ENCODE results near the gene ATP4B. TPM values are rescaled to one million over a fixed set of nuclear protein-coding genes. Genes with fewer than 3 reads are reported as not detected.

Gene ATP4B
- not detected for total RNA-seq

DNA sequence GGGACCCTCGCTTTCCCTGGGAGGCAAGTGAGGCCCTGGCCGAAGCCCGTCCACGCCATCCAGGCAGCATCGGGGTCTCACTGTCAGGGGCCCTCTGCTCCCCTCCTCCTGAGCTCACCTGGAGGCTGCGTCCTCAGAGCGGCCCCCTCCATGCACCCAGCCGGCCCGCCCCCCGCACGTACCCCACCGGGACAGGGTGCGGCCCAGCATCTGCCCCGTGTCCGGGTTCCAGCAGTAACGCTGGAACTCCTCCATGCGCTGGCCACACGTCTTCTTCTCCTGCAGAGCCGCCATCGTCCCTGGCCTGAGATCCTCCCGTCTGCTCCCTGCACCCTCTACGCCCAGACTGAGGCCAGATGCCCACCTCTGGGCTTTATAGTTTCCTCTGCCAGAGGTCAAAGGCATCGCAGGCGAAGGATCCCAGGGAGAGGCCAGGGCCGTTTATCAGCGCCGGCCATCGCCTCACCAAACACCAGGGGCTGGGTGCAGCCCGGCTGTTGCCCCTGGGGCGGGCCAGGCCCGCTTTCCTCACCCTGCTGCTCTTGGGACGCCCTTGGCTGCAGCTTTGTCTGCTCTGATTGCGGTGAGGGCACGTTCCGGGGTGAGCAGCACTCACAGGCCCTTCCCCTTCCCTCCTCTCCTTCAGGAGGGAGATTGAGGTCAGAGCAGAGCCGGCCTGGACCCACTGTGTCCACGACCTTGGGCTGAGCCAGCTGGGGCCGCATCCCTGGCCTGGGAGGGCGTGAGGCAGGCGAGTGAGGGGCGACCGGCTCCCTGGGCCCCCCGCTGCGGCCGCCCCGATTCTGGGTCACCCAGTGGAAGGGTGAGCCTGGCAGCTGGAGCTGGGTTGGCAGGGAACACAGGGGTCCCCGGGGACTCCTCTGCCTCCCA, at the start of gene ATP4B:
Gene ATP4B (minus strand): TSS at position 348 of the 891 bp plus-strand sequence. CDS start 54 bp downstream, at position 294.
- no peaks in the 10 kb centered on the region for H3K36me3 Mint-ChIP-seq (ENCODE audit: low read depth)
- ChIA-PET CTCF (no interaction called here), POLR2A (no interaction called here)
- H3K27me3 Mint-ChIP-seq, result peaks cover 15% of the 10 kb centered on the region
- H3K27ac Mint-ChIP-seq, result no peak within 1 kb of the TSS
- H3K9me3 Mint-ChIP-seq, result peaks cover 12% of the 10 kb centered on the region
- H3K4me1 Mint-ChIP-seq, result no peaks in the 10 kb centered on the region
- no peak within 1 kb of the TSS for H3K4me3 Mint-ChIP-seq
- no peak for DNase-seq

DNA sequence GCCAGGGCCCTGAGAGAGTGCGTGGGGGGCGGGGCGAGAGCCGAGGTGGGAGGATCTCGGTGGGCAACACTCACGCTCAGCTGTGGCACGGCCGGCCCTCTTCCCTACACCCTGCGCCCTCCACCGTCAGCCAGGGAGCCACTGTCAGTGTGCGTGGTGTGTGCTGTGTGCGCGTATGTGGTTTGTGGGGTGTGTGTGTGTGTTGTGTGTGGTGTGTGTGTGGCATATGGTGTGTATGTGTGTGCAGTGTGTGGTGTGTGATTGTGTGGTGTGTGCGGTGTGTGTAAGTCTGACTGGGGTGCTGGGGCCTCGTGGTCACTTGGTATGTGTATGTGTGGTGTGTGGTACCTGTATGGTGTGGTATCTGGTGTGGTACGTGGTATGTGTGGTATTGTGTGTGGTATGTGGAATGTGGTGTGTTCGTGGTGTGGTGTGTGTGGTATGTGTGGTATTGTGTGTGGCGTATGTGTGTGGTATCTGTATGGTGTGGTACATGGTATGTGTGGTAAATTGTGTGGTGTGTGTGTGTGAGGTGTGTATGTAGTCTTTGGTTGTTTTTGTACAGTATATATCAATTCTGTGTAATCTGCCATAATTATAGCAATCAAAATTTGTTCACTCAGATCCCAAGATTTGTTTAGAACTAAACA, 14.1 kb upstream of the ATP4B start:
- POLR2A ChIA-PET, result no interaction called here
- Mint-ChIP-seq H3K4me3 (peak overlapping the region; percentile 3), H3K27ac (peak overlapping the region; percentile 4), H3K4me1 (peaks cover 2% of the 10 kb centered on the region), H3K36me3 (ENCODE audit: low read depth) (peaks cover 3% of the 10 kb centered on the region), H3K9me3 (peaks cover 5% of the 10 kb centered on the region), H3K27me3 (no peaks in the 10 kb centered on the region)
- DNase-seq, result no peak
- CTCF ChIA-PET, result no interaction called here

DNA sequence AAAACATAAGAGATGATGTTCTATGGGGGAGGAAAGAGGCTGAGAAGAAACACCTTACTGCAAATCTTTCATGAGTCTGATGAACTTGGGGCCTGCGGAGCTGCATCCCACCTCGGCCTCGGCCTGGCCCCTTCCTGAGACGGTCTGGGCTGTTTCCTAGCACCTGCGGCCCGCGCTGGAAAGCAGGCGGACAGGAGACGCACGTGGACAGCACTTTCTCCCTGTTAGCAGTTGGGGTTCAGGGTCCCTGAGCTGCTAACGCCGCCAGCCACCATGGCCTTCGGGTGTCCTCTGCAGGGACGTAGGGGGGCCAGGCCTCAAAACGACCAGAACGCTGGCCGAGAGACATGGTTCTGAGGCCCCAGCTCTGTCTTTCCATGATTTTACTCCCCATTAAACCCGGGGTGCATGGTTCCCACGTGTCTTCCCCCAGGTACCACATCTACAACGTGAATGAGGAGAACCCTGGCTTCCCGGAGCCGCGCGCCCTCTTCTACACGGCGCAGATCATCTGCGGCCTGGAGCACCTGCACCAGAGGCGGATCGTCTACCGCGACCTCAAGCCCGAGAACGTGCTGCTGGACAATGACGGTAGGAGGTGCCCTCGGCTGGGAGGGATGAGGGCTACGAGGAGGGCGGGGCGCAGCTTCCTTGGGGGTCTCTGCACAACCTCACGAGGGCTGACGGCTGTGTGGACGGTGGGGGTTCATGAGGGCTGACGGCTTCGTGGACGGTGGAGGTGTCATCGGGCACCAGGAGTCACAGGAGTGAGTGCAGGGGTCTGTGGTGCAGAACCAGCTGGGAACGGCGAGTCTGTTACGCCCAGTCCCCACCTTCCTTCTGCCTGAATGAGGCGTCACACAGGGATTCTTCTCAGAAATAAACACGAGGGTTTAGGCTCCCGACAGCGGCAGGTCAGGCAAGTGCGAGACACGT, 13.3 kb upstream of the ATP4B start:
- CTCF ChIA-PET, result no interaction called here
- Mint-ChIP-seq H3K36me3 (ENCODE audit: low read depth) (peaks cover 3% of the 10 kb centered on the region), H3K4me1 (peaks cover 2% of the 10 kb centered on the region), H3K27me3 (no peaks in the 10 kb centered on the region), H3K9me3 (peaks cover 5% of the 10 kb centered on the region), H3K4me3 (no peak overlapping the region), H3K27ac (no peak overlapping the region)
- DNase-seq, result no peak
- POLR2A ChIA-PET, result no interaction called here

DNA sequence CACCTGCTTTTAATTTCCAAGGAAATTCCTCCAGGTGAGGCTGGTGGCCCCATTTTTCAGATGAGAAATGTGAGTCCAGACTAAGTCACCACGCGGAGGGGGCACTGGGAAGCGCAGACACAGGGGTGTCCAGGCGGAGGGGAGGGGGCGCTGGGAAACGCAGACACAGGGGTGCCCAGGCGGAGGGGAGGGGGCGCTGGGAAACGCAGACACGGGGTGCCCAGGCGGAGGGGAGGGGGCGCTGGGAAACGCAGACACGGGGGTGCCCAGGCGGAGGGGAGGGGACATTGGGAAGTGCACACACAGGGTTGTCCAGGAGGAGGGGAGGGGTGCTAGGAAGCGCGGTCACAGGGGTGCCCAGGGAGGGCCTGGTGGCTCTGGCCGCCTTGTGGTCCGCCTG, 12.5 kb upstream of the ATP4B start:
- ChIA-PET CTCF (no interaction called here), POLR2A (no interaction called here)
- H3K27me3 Mint-ChIP-seq, result no peaks in the 10 kb centered on the region
- no peak overlapping the region for H3K4me3 Mint-ChIP-seq
- H3K9me3 Mint-ChIP-seq, result peaks cover 5% of the 10 kb centered on the region
- H3K36me3 Mint-ChIP-seq (ENCODE audit: low read depth), result peaks cover 3% of the 10 kb centered on the region
- H3K4me1 Mint-ChIP-seq, result peaks cover 2% of the 10 kb centered on the region
- H3K27ac Mint-ChIP-seq, result no peak overlapping the region
- DNase-seq, result no peak

DNA sequence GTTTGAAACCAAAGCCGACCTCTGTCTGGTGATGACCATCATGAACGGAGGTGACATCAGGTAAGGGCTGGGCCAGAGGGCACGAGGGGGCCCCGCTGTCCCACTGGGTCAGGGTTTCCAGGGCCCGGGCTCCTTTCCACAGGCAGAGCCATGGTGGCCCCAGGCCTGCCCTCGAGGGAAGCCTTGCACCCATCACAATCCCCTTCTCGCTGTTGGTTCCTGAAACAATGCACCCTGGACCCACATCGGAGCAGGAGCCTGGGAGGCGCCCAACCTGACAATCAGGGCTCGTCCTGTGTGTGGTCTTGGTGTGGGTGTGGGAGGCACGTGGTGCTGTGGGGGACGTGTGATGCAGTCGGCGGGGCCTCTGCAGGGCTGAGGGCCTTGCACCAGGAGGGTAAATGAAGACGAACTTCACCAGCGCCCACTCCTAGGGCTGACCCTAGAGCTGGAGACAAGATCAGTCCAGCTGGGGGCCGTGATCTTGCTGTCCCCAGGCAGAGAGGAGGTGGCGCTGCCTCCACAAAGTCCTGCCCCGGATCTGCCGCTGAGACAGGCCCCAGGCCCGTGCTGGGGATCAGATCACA, 11.8 kb upstream of the ATP4B start:
- ChIA-PET CTCF (no interaction called here), POLR2A (no interaction called here)
- Mint-ChIP-seq H3K9me3 (peaks cover 5% of the 10 kb centered on the region), H3K27me3 (no peaks in the 10 kb centered on the region), H3K4me3 (no peak overlapping the region), H3K27ac (no peak overlapping the region), H3K4me1 (peaks cover 2% of the 10 kb centered on the region), H3K36me3 (ENCODE audit: low read depth) (peaks cover 3% of the 10 kb centered on the region)
- DNase-seq, result no peak

DNA sequence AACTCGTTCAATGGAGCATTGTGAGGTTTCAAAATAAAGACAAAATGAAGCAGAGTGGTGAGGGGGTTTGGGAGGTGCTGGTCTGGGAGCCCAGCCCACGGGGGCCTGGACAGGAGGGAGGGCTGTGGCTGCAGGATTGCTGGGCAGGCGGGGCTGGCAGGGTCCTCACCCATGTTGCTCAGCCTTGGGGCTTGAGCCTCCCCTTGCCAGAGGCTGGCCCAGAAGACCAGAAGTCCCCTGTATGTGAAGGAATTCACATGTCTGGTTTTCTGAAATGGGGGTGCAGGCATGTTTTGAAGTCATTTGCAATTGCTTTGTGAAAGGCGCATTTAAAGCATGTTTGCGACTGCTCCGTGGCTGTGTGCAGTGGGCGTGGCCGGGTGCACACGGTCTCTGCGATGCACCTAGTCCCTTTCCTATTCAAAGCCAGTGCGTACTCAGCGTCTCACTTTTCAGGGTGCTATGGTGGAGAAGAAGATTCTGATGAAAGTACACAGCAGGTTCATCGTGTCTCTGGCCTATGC, 11.3 kb upstream of the ATP4B start:
- peaks cover 2% of the 10 kb centered on the region for H3K4me1 Mint-ChIP-seq

DNA sequence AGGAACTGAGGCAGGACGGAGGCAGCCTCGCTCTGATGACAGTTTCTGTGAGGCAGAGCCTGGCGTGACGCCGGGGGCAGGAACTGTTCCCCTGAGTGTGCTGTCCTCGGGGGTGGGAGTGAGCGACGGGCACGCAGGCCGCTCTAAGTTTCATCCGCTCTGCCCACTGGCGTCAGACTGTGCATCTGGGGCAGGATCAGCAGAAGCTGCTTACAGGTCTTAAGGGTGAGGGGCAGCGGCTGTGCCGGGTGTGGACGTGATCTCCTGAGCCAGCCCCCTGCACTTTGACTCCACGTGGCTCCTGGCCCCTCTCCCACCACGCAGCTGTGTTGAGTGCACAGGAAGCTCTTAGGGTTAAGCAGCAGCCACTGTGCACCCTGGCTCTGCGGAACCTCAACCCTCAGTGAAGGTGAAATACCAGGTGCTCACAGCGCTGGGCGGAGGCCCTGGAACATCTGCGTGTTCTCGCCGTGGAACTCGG, 10.5 kb upstream of the ATP4B start:
- Mint-ChIP-seq H3K27ac (no peak overlapping the region), H3K4me1 (peaks cover 2% of the 10 kb centered on the region), H3K4me3 (no peak overlapping the region), H3K36me3 (ENCODE audit: low read depth) (peaks cover 3% of the 10 kb centered on the region), H3K9me3 (peaks cover 7% of the 10 kb centered on the region), H3K27me3 (no peaks in the 10 kb centered on the region)
- DNase-seq, result no peak
- ChIA-PET CTCF (no interaction called here), POLR2A (no interaction called here)

More for the DNA sequence above, 11.3 kb upstream of the ATP4B start:
- Mint-ChIP-seq H3K27me3 (no peaks in the 10 kb centered on the region), H3K4me3 (no peak overlapping the region), H3K9me3 (peaks cover 7% of the 10 kb centered on the region), H3K36me3 (ENCODE audit: low read depth) (peaks cover 3% of the 10 kb centered on the region), H3K27ac (no peak overlapping the region)
- ChIA-PET CTCF (no interaction called here), POLR2A (no interaction called here)
- DNase-seq, result no peak

DNA sequence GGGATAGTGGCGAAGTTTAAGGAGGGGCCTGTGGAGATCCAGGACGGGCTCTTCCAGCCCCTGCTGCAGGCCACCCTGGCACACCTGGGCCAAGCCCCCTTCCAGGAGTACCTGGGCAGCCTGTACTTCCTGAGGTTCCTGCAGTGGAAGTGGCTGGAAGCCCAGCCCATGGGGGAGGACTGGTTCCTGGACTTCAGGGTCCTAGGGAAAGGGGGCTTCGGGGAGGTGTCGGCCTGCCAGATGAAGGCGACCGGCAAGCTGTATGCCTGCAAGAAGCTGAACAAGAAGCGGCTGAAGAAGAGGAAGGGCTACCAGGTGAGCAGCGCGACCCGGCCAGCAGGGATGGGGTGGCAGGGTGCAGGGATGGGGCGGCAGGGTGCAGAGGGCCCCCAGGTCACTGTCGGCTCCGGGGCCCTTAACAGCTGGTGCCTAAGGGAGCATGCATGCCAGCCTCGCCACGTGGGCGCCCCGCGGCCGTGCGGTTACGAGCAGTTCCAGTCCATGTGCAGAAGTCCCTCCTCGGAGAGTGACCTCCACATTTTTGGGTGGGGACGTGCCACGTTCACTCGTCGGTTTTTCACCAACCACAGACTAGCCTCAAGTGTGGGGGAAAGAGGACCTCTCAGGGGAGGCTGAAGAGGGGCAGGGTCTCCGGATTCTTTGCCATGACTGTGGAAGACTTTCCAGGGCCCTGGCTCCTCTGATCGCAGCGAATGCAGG, 9.9 kb upstream of the ATP4B start:
- CTCF ChIA-PET, result no interaction called here
- Mint-ChIP-seq H3K27ac (no peak overlapping the region), H3K4me1 (peaks cover 2% of the 10 kb centered on the region), H3K27me3 (no peaks in the 10 kb centered on the region), H3K9me3 (peaks cover 7% of the 10 kb centered on the region), H3K4me3 (no peak overlapping the region), H3K36me3 (ENCODE audit: low read depth) (peaks cover 3% of the 10 kb centered on the region)
- DNase-seq, result no peak
- POLR2A ChIA-PET, result no interaction called here

DNA sequence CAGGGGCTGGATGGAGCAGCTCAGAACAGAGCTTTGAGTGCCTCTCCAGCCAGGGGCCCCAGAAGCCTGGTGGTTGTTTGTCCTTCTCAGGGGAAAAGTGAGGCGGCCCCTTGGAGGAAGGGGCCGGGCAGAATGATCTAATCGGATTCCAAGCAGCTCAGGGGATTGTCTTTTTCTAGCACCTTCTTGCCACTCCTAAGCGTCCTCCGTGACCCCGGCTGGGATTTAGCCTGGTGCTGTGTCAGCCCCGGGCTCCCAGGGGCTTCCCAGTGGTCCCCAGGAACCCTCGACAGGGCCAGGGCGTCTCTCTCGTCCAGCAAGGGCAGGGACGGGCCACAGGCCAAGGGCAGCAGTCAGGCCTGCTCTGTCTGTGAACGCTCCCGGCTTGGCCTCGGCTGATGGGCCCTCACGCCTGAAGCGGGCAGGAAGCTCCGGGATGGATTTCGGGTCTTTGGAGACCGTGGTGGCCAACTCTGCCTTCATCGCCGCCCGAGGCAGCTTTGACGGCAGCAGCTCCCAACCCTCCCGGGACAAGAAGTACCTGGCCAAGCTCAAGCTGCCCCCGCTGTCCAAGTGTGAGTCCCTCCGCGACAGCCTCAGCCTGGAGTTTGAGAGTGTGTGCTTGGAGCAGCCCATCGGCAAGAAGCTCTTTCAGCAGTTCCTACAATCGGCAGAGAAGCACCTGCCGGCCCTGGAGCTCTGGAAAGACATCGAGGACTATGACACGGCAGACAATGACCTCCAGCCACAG, 9.1 kb upstream of the ATP4B start, which contains the start of gene GRK1:
Gene GRK1 (plus strand): TSS at position 269 of the 751 bp plus-strand sequence. CDS start 168 bp downstream, at position 437.
- Mint-ChIP-seq H3K27me3 (no peaks in the 10 kb centered on the region), H3K4me3 (no peak within 1 kb of the TSS), H3K4me1 (no peaks in the 10 kb centered on the region), H3K9me3 (peaks cover 4% of the 10 kb centered on the region), H3K36me3 (ENCODE audit: low read depth) (no peaks in the 10 kb centered on the region), H3K27ac (no peak within 1 kb of the TSS)
- no peak for DNase-seq
- ChIA-PET CTCF (no interaction called here), POLR2A (no interaction called here)

DNA sequence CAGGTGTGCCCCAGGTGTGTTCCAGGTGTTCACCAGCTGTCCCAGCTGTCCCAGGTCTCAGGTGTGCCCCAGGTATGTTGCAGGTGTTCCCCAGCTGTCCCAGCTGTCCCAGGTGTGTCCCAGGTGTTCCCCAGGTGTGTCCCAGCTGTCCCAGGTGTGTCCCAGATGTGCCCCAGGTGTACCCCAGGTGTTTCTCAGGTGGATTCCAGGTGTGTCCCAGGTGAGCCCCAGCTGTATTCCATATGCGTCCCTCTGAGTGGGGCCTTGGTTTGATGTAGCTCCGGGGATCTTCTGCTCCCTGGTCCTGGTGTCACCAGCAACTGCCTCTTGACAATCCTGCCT, 8.3 kb upstream of the ATP4B start:
- no peaks in the 10 kb centered on the region for H3K36me3 Mint-ChIP-seq (ENCODE audit: low read depth)
- DNase-seq, result no peak
- H3K4me3 Mint-ChIP-seq, result no peak overlapping the region
- no peaks in the 10 kb centered on the region for H3K4me1 Mint-ChIP-seq
- H3K9me3 Mint-ChIP-seq, result peaks cover 7% of the 10 kb centered on the region
- CTCF ChIA-PET, result no interaction called here
- POLR2A ChIA-PET, result no interaction called here
- peaks cover 8% of the 10 kb centered on the region for H3K27me3 Mint-ChIP-seq
- no peak overlapping the region for H3K27ac Mint-ChIP-seq

DNA sequence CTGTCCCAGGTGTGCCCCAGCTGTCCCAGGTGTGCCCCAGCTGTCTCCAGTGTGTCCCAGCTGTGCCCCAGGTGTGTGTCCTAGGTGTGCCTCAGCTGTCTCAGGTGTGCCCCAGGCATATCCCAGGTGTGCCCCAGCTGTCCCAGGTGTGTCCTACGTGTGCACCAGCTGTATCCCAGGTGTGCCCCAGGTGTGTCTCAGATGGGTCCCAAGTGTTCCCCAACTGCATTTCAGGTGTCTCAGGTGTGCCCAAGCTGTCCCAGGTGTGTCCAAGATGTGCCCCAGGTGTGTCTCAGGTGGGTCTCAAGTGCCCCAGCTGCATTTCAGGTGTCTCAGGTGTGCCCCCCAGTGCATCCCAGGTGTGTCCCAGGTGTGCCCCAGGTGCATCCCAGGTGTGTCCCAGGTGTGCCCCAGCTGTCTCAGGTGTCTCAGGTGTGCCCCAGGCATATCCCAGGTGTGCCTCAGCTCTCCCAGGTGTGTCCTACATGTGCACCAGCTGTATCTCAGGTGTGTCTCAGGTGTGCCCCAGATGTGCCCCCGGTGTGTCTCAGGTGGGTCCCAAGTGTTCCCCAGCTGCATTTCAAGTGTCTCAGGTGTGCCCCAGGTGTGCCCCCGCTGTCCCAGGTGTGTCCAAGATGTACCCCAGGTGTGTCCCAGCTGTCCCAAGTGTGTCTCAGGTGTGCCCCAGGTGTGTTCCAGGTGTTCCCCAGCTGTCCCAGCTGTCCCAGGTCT, 7.8 kb upstream of the ATP4B start:
- no peak overlapping the region for H3K27ac Mint-ChIP-seq
- ChIA-PET POLR2A (no interaction called here), CTCF (no interaction called here)
- H3K4me1 Mint-ChIP-seq, result no peaks in the 10 kb centered on the region
- H3K27me3 Mint-ChIP-seq, result peaks cover 13% of the 10 kb centered on the region
- no peaks in the 10 kb centered on the region for H3K36me3 Mint-ChIP-seq (ENCODE audit: low read depth)
- no peak overlapping the region for H3K4me3 Mint-ChIP-seq
- H3K9me3 Mint-ChIP-seq, result peaks cover 13% of the 10 kb centered on the region
- DNase-seq, result no peak
